Stimulated activated naive CD4-positive, alpha-beta T cell treated with Interleukin-2 at 50 U/mL for 16 hours (primary cell): ENCODE data around the gene AP4S1.
"Not testable (repeated sequence)": the region's sequence is repeated elsewhere in the genome, so short reads cannot be mapped to it uniquely, and the experiment has no call there.

Experiments used
- DNase-seq: peaks from one replicate; lab custom pipeline; 2025; lab: John Stamatoyannopoulos, UW

The AP4S1 gene

DNA sequence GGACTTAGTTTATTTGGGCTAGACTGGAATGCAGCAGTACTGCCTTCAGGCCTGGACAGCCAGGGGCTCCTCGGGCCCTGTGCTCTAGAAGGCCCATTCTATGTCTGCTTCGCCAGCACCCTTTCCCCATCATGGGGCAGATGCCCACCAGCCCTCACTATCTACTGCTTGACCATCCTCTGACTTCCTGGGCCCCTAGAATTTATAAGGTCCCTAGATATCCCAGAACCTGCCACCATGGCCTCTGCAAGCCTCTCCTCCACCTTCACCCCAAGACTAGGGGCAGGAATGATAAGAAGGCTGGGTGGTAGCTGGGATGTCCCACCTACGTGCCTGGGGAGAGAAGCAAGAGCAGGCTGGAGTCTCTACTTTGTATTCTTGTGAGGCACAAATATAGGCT, 59.6 kb downstream of the AP4S1 start:
- DNase-seq: no peak

GRCh38 chr14:31086466-31086865, 61.0 kb downstream of the AP4S1 start:
- not testable (repeated sequence) for DNase-seq

DNA sequence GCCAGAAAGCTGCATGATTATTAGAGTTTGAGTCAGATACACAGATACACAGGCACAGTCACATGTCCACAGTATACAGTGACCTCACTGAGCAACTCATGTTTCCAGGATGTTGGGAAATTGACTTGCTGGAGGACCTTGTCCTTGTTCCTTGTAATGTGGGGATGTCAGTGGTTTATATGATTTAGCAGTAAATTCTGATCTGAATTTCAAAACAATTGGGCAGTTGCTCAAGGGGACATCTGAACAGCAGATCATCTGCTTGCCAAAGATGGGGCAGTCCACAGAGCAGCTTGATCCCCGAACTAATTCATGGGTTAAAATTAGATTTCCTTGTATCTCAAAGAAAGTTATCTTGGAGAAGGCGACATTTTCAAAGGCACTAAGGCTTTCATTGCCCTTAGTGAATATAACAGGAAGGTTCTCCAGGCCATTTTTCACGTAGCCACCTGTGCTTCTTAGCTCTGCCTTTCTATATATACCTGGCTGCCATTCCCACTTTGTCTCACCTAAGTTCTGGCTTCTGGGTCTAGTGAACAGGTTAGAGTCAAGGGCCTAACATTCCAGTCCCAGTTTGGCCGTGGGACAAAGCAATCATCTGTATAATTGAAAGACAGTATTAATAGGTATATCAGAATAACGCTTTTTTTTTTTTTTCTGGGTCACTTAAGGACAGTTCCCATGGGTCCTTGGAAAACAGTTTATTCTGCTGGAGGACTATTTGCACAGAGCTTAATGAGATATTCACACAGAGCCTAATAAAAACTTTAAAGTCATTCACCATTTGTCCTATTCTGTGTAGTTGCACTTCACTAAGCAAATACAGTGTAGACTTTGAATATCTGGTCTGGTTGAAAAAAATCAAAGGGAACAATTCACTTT, 65.7 kb downstream of the AP4S1 start:
- no peak for DNase-seq

GRCh38 chr14:31092160-31092708, 66.8 kb downstream of the AP4S1 start:
- DNase-seq: no peak

DNA sequence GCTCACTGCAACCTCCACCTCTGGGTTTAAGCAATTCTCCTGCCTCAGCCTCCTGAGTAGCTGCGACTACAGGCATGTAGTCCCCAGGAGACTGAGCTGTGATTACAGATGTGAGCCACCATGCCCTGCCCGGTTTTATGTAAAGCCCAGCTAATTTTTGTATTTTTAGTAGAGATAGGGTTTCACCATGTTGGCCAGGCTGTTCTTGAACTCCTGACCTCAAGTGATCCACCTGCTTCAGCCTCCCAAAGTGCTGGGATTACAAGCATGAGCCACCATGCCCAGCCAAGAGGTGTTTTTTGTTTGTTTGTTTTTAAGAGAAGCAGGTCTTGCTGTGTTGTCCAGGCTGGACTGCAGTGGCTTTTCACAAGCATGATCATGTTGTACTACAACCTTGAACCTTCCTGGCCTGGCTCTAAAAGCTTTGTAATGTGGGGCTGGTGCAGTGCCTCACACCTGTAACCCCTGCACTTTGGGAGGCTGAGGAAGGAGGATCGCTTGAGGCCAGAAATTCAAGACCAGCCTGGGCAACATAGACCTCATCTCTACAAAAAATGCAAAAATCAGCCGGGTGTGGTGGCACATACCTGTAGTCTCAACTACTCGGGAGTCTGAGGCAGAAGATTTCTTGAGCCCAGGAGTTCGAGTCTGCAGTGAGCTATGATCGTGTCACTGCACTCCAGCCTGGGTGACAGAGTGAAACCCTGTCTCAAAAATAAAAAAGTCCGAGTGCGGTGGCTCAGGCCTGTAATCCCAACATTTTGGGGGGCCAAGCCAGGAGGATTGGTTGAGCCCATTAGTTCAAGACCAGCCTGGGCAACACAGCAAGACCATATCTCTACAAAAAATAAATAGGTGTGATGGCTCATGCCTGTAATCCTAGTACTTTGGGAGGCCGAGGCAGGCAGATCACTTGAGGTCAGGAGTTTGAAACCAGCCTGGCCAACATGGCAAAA, 68.7 kb downstream of the AP4S1 start:
- not testable (repeated sequence) for DNase-seq

DNA sequence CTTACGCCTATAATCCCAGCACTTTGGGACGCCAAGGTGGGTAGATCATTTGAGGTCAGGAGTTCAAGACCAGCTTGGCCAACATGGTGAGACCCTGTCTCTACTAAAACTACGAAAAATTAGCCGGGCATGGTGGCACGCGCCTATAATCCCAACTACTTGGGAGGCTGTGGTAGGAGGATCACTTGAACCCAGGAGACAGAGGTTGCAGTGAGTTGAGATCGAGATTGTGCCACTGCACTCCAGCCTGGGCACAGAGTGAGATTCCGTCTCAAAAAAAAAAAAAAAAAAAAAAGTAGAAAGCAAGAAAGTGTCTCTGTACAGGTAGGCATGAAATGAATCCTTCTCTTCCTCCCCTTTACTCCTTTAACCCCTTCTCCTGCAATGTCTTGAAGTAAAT, 70.4 kb downstream of the AP4S1 start:
- not testable (repeated sequence) for DNase-seq

DNA sequence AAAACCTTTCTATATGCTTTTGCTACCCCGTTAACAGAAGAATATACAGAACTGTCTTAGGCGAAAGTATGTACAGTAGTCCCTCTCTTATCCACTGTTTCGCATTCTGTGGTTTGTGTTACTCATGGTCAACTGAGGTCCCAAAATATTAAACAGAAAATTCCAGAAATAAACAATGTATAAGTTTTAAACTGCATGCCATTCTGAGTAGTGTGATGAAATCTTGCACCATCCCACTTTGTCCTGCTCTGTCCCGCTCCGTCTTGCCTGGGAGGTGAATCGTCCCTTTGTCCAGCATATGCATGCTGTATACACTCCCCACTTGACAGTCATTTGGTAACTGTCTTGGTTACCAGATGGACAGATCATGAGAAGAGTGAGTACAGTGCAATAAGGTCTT, 70.8 kb downstream of the AP4S1 start:
- no peak for DNase-seq

DNA sequence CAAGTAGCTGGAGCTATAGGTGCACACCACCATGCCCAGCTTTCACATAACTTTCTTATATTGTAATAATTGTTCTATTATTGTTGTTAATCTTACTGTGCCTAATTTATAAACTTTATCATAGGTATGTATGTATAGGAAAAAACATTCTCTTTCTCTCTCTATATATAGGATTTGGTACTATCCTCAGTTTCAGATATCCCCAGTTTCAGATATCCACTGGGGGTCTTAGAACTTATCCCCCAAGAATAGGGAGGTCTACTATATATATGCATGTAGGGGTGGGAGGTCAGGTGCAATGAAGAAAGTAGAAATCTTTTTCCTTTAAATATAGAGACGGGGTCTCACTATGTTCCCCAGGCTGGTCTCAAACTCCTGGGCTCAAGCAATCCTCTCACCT, 71.6 kb downstream of the AP4S1 start:
- no peak for DNase-seq

DNA sequence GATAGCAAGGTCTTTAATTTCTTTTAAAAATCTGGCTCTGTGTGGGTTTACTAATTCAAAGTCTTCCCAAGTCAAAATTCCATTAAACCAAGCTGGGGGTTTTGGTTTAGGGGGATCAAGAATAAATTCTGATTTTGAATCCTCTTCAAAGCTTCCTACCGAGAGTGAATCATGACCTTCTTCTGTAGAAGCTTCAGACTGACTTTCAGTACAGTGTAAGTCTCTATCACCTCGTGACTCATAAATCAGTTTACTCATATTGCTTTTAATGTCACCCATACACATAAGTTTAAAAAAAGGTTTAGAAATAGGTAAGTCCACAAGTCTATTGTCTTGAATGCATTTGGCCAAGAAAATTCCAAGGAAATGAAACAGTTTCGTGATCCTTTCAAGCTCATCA, 81.3 kb downstream of the AP4S1 start:
- no peak for DNase-seq

GRCh38 chr14:31109257-31109656, 83.8 kb downstream of the AP4S1 start:
- DNase-seq: no peak

DNA sequence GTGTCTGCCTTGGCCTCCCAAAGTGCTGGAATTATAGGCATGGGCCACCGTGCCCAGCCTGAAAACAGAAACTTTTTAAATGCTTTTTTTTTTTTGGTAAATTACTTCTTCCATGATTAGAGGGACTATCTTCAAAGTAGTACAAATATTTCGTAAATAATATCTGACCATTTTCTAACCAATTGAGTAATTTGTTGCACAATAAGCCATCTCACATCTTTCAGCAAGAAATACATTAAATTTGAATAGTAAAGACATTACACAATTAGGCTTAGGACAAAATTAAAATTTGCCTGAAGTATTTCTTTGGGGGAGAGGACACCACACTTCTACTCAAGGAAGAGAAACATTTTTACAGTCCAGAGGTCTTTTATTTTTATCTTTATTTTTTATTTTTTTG, 85.4 kb downstream of the AP4S1 start:
- no peak for DNase-seq

DNA sequence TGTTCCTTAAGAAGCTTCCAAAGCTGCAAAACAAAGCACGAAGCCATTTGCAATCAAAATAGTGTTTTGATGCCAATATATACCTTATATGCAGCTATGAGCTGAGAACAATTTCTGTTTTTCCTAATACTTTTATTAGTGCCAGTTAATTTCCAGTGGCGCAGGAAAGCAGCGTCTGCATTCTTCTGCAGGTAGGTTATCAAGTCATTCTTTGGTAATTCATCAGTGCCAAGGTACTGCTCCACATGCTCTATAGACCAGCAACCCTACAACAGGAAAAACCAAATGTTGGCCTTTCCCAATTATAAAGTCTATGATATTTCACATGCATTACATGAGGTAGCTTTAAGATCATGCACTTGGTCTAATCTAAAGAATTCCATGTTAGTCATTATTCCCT, 88.3 kb downstream of the AP4S1 start:
- DNase-seq: no peak

GRCh38 chr14:31118892-31119291, 93.4 kb downstream of the AP4S1 start:
- DNase-seq: no peak

GRCh38 chr14:31122098-31122611, 96.7 kb downstream of the AP4S1 start:
- no peak for DNase-seq

- no peak for DNase-seq
Observed at GRCh38 chr14:31122921-31123320, 97.5 kb downstream of the AP4S1 start.

DNA sequence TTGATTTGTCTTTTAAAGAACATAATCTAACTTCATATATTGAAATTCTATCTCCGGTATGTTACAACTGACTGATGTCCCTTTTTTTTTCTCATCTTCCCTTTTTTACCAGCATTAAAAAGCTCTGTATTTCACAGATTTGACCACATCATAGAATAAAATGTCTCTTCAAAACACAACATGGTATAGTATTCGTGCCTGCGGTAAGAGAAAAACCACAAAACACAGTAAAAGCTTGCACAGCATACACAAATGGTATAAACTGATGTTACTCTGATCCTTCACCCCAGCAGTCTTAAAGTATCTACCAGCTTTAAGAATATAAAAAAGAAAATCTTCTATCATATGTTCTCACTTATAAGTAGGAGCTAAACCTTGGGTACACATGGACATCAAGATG, 98.7 kb downstream of the AP4S1 start:
- no peak for DNase-seq

- DNase-seq: no peak
Observed at GRCh38 chr14:31125231-31125630, 99.8 kb downstream of the AP4S1 start.

GRCh38 chr14:31126680-31127079, 101.2 kb downstream of the AP4S1 start:
- no peak for DNase-seq

GRCh38 chr14:31127690-31128089, 102.2 kb downstream of the AP4S1 start:
- no peak for DNase-seq

GRCh38 chr14:31128601-31129526, 103.4 kb downstream of the AP4S1 start:
- no peak for DNase-seq

DNA sequence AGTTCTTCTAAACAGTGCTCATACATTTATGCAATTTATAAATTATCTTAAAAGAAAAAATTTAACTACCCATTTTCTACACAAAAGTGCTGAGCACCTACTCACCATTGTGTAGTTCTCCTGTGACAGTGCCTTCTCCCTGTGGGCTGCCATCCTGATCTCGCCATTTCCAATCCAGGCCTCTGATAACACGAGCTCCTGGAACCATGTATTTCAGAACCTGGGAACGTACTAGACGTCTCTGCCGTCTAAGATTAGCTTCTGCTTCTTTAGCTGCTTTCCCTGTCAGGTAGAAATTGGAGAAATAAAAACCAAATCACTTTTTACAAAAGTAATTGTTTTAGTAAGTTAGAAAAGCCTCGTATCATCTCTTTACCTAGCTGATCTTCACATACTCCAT, 107.7 kb downstream of the AP4S1 start:
- no peak for DNase-seq
